PFSK-1 (cell line): ENCODE measurements around the gene PPP2R2B.

Experiments
- FOXP2 ChIP-seq: optimal IDR thresholded peaks from 2 replicates; pipeline ENCODE3; 2011; ENCODE audit warnings: borderline replicate concordance, control low read depth, inconsistent platforms; ENCODE audit not compliant: insufficient read depth; ENCODE audit errors: extremely low read length, extremely low read depth
- POLR2AphosphoS5 ChIP-seq: IDR thresholded peaks from 2 replicates; pipeline ENCODE4 v1.6.1; 2012; ENCODE audit warnings: low read depth, mild to moderate bottlenecking, control low read depth, low read length, moderate library complexity
- REST ChIP-seq, 2 experiments: IDR thresholded peaks; 2 replicates each; pipeline versions ENCODE4 v1.6.1 to v1.8.0; 2011 to 2012; ENCODE audit warnings: low read depth in 2 of 2, low read length in 2 of 2, control low read depth in 1 of 2, inconsistent platforms in 1 of 2, mild to moderate bottlenecking in 1 of 2, moderate library complexity in 1 of 2; ENCODE audit not compliant: insufficient read depth in 1 of 2
- SIN3A ChIP-seq: IDR thresholded peaks from 2 replicates; pipeline ENCODE4 v1.6.1; 2012; ENCODE audit warnings: mild to moderate bottlenecking, low read length, moderate library complexity, borderline replicate concordance; ENCODE audit not compliant: insufficient read depth
- TAF1 ChIP-seq: IDR thresholded peaks from 2 replicates; pipeline ENCODE4 v1.6.1; 2012; ENCODE audit warnings: low read length, control low read depth, borderline replicate concordance; ENCODE audit not compliant: insufficient read depth

Gene PPP2R2B

DNA sequence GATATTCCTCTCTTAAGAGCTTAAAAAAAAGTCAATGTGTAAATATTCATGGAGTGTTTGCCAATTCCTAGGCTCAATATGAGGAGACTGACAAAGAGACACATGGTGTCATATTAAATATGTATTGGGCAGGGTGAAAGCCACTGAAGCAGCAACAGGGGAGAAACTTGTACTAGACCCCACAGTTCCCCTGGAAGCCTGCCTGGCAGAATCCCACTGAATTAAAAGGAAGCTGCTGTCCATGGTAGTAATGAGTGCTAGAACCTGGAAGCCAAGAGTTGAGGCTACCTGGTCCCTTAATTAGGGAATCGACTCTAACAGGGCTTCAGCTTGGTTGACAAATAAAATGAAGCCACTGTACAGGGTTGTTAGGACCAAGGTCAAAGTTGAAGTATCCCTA, 233.2 kb downstream of the PPP2R2B start:
- TF ChIP-seq REST (IDR thresholded peaks at IDR 0.05; ENCODE audit: insufficient read depth in 1 of 2, low read depth in 2 of 2, low read length in 2 of 2): peak; percentile 52 to 91; a peak in 3 of 4 replicates
- TF ChIP-seq SIN3A: no peak

GRCh38 chr5:146644831-146645230, 233.7 kb downstream of the PPP2R2B start:
- TF ChIP-seq SIN3A (no peak), TAF1 (no peak), FOXP2 (no peak), POLR2AphosphoS5 (no peak), REST (IDR thresholded peaks at IDR 0.05; ENCODE audit: insufficient read depth in 1 of 2, low read depth in 2 of 2, low read length in 2 of 2) (no peak)

DNA sequence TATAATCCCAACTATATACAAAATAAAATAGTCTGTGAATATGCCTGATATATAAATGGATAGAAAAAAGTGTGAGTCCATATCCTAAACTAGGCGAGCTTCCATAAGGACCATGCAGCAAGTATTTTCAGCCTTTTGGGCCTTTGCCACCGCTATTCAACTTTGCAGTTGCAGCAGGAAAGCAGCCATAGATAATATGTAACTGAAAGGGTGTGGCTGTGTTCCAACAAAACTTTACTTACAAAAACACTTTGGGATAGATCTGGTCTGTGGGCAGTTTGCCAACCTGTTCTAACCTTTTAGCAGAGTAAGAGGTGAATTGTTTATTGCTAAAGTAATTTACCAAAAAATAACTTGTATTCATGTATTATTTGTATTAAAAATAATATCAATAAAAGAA, 234.8 kb downstream of the PPP2R2B start:
- no peak for TF ChIP-seq FOXP2
- TF ChIP-seq SIN3A: no peak
- TF ChIP-seq POLR2AphosphoS5: no peak
- no peak for TF ChIP-seq REST (IDR thresholded peaks at IDR 0.05; ENCODE audit: insufficient read depth in 1 of 2, low read depth in 2 of 2, low read length in 2 of 2)
- TF ChIP-seq TAF1: no peak

DNA sequence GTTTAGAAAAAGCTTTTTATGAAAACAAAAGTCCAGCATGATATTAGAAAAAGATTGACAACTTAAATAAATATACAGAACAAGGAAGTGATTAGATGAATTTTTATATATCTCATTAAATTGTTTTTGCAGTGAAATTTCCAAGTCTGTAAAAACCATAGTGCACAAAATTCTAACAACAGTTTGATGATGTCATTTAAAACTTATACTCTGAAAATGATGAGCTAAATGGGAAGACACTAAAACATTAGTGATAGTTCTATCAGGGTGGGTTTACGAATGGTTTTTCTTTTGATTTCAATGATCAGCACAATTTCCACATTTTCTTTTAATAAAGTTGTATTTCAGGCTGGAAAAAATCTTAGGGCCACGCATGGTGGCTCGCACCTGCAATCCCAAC, 236.1 kb downstream of the PPP2R2B start:
- TF ChIP-seq TAF1 (no peak), FOXP2 (no peak), REST (IDR thresholded peaks at IDR 0.05; ENCODE audit: insufficient read depth in 1 of 2, low read depth in 2 of 2, low read length in 2 of 2) (no peak), POLR2AphosphoS5 (no peak), SIN3A (no peak)

- TF ChIP-seq FOXP2: no peak
These were observed 236.6 kb downstream of the PPP2R2B start for GRCh38 chr5:146641941-146642340.
